Ascending aorta (tissue), 2 donors: Measurements from ENCODE around the gene HOXA13. TPM values are rescaled to one million over a fixed set of nuclear protein-coding genes. Genes with fewer than 3 reads are reported as not detected.
A peak's percentile ranks its signal among the peaks of the same experiment; 100 is the strongest.

ENCODE experiments used
- DNase-seq, 2 donors: peaks; one replicate each; pipeline ENCODE4 v3.0.0-alpha.2; 2019; ENCODE audit warnings: low spot score in 2 of 2
- H3K27ac ChIP-seq, 2 donors: fragments of 200-600 bp; sonication (generic); one replicate each; pipeline ENCODE4 v1.5.1; 2016 to 2017; ENCODE audit warnings: mild to moderate bottlenecking in 1 of 2
- H3K27me3 ChIP-seq: fragments of 200-600 bp; sonication (generic); one replicate; pipeline ENCODE4 v1.5.1; 2017
- H3K36me3 ChIP-seq, 2 donors: fragments of 200-600 bp; sonication (generic); one replicate each; pipeline ENCODE4 v1.5.1; 2016
- H3K4me1 ChIP-seq, 2 donors: fragments of 200-600 bp; sonication (generic); one replicate each; pipeline ENCODE4 v1.5.1; 2016 to 2017; ENCODE audit warnings: mild to moderate bottlenecking in 1 of 2
- H3K4me3 ChIP-seq, 2 donors: fragments of 200-600 bp; sonication (generic); one replicate each; pipeline ENCODE4 v1.5.1; 2016 to 2017; ENCODE audit warnings: mild to moderate bottlenecking in 1 of 2
- H3K9me3 ChIP-seq, 2 donors: fragments of 200-600 bp; sonication (generic); one replicate each; pipeline ENCODE4 v1.5.1; 2016
- intact Hi-C: fragments of 100-400 bp; cut with DNase I; formaldehyde crosslinking; loops from one replicate; pipeline ENCODE4 v1.15.1; 2023
- total RNA-seq: library from RNA; depleted of rRNA; stranded (reverse); fragments of >200 nt; gene quantifications from one replicate; pipeline ENCODE4 v1.1.0, GENCODE V29; 2016
- TF ChIP-seq, protein P1 (sequence below), 3 experiments: fragments of 200-600 bp in 2 of 3; fragments of 450-650 bp in 1 of 3; sonication (generic) in 2 of 3; IDR thresholded peaks; one replicate each; pipeline ENCODE4 v1.5.1; 2016 to 2019; ENCODE audit warnings: antibody characterized with exemption in 3 of 3, mild to moderate bottlenecking in 1 of 3, moderate library complexity in 1 of 3

Gene HOXA13
- total RNA-seq, 1 donor from 2014 or later = not detected

DNA sequence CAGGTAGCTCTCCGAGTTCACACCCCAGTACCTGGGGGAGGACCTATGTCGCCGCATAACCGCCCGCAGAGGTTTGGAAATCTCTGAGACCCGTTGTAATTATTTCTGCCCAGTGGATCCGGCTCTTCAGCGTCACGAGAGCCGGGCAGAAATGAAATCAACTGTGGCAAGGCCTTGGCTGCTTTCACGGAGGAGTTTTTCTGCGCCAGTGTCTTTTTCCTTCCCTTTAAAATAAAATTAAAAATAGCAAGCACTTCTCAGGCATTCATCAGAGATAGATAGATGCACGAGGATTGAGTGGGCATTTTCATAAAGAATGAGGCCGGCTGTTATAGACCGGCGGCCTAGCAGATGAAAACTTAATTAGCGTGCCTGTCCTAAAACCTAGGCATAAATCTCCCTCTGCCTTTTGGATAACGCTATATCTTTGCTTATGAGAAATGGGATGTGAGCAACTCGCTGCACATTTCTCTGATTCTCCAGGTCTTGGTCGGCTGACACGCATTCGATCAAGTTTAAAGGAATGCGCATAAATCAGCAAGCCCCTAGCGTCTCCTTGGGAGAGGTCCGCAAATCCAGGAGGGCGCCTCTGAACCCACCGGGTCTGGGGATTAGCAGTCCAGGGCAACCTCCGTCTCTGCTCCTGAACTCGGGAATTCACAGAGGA lies 6.4 kb downstream of the HOXA13 start:
- TF ChIP-seq, protein P1, sequence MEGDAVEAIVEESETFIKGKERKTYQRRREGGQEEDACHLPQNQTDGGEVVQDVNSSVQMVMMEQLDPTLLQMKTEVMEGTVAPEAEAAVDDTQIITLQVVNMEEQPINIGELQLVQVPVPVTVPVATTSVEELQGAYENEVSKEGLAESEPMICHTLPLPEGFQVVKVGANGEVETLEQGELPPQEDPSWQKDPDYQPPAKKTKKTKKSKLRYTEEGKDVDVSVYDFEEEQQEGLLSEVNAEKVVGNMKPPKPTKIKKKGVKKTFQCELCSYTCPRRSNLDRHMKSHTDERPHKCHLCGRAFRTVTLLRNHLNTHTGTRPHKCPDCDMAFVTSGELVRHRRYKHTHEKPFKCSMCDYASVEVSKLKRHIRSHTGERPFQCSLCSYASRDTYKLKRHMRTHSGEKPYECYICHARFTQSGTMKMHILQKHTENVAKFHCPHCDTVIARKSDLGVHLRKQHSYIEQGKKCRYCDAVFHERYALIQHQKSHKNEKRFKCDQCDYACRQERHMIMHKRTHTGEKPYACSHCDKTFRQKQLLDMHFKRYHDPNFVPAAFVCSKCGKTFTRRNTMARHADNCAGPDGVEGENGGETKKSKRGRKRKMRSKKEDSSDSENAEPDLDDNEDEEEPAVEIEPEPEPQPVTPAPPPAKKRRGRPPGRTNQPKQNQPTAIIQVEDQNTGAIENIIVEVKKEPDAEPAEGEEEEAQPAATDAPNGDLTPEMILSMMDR (IDR thresholded peaks at IDR 0.05) = no peak
- H3K27me3 ChIP-seq = peaks cover 49% of the 10 kb centered on the region
- H3K4me1 ChIP-seq = peaks cover 5 to 7% of the 10 kb centered on the region in 2 donors
- peak in 1 of 2 donors; percentile 40 for DNase-seq
- H3K27ac ChIP-seq = no peak overlapping the region
- H3K9me3 ChIP-seq = no peaks in the 10 kb centered on the region
- H3K36me3 ChIP-seq = no peaks in the 10 kb centered on the region
- intact Hi-C loops = loop anchor here (10.0 kb wide), 2 partner anchors 581 to 1221 kb away; partner anchors contain the start of gene CREB5
- peak overlapping the region; percentile 45 to 47 for H3K4me3 ChIP-seq

DNA sequence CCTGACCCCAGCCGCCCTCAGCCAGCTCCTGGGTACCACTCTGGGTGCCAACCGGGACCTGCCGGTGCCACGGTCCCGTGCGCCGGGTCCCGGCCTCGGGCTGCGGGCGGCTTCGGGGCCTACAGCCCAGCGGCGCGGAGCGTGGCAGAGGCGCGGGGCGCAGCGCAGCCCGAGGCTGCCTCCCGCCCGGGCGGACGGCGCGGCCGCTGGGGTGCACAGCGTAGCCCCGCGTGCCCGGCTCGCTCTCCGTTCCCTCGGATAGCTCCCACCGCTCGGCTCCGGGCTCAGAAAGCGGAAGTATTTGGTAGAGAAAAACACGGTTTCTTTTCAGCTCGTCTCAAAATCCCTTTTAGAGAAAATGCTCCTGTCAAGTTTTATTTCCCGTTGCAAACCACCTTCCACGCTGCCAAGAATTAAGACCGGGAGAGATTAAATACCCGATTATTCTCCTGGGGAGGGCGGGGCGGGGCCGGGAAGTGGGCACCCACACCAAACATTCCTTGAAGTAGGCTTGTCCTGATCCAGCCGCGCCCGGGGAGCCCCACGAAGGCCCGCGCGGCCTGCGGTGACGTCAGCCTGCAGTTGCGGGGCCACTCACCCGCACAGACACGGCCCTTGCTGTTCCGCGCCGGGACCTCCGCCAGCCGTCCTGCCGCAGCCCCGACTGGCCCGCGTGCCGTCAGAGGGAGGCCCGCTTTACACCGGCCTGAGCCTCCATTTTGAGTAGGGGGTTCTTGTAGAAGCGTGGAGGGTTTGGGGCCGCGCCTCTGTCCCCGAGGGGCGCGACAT lies 7.2 kb downstream of the HOXA13 start:
- peak in 1 of 2 donors; percentile 59 for DNase-seq
- Histone ChIP-seq H3K9me3 (no peaks in the 10 kb centered on the region), H3K4me1 (peaks cover 5 to 14% of the 10 kb centered on the region in 2 donors), H3K4me3 (peak overlapping the region; percentile 45 to 47), H3K27ac (no peak overlapping the region), H3K27me3 (peaks cover 48% of the 10 kb centered on the region), H3K36me3 (no peaks in the 10 kb centered on the region)
- TF ChIP-seq, protein P1 (IDR thresholded peaks at IDR 0.05) = no peak
- intact Hi-C loops = loop anchor here (10.0 kb wide), 2 partner anchors 582 to 1222 kb away; partner anchors contain the start of gene CREB5

DNA sequence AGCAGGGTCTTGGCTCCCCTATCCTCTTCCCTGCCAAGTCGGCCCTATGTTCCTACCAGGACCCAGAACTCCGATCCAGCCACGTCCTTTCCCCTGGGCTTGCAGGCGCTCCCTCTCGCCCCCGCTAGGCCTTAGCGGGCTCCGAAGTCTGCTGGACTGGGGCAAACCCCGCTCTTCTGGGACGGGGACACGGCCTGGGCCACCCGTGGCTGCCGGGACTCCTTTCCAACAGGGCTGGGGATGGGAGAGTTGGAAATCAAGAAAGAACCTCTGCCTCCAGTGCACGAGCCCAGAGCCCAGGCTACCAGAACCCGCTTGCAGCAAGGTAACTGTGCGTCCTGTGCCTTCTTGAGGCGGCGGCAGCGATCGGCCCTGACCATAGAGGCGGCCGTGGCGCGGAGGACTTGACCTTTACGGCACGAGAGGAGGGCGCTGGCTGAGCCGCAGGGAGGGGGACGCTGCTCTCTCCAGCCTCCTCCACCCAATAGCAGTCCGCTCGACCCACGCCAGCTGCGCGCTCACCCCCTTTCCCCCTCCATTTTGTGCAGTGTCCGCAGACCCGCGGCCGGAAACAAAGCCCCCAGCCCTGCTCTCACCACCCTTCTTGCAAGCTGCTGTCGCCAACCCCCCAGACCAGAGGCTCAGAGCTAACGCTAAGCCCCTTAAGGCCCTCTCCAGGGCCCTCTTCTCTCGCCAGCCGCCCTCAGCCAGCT lies 7.9 kb downstream of the HOXA13 start:
- no peaks in the 10 kb centered on the region for H3K36me3 ChIP-seq
- intact Hi-C loops = loop anchor here (10.0 kb wide), 2 partner anchors 583 to 1223 kb away; partner anchors contain the start of gene CREB5
- no peak overlapping the region for H3K27ac ChIP-seq
- H3K4me1 ChIP-seq = peaks cover 5 to 14% of the 10 kb centered on the region in 2 donors
- TF ChIP-seq, protein P1 (IDR thresholded peaks at IDR 0.05) = no peak
- peaks cover 48% of the 10 kb centered on the region for H3K27me3 ChIP-seq
- no peaks in the 10 kb centered on the region for H3K9me3 ChIP-seq
- H3K4me3 ChIP-seq = peak overlapping the region; percentile 45 to 47
- DNase-seq = peak in 1 of 2 donors; percentile 62

DNA sequence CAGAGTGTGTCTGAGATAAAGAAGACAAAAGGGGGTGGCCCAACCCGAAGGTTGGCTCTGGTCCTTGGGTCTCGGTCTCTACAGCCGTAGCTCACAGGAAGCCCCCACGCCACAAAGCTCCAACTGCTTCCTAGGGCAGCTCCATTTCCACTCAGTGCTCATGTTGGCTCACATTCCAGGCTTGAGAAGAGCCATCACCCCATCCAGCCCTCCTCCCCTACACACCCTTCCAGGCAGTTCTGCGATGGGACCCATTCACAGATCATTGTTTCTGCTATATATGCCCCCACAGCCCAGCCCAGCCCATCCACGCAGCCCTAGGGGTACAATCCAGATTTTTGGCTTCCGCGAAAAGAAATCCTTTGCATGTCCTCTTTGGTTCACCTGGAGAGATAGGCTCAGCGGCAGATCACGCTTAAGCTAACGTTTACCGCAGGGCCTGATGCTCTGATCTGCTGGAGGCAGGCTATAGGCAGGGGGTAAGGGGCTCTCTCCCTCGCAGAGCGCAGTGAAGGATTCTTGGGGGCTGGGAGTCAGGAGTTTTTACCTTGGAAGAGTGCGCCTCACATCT lies 8.6 kb downstream of the HOXA13 start:
- DNase-seq = peak in 1 of 2 donors; percentile 61
- H3K9me3 ChIP-seq = no peaks in the 10 kb centered on the region
- H3K27me3 ChIP-seq = peaks cover 43% of the 10 kb centered on the region
- peaks cover 5 to 14% of the 10 kb centered on the region in 2 donors for H3K4me1 ChIP-seq
- no peak overlapping the region for H3K27ac ChIP-seq
- H3K4me3 ChIP-seq = no peak overlapping the region
- no peaks in the 10 kb centered on the region for H3K36me3 ChIP-seq
- intact Hi-C loops = loop anchor here (10.0 kb wide), 2 partner anchors 584 to 1224 kb away; partner anchors contain the start of gene CREB5
- TF ChIP-seq, protein P1 (IDR thresholded peaks at IDR 0.05) = no peak
